ENCODE data around the gene PRKCB. TPM values are rescaled to one million over a fixed set of nuclear protein-coding genes. Genes with fewer than 3 reads are reported as not detected.

The PRKCB gene
- total and polyA plus RNA-seq, 2 donors from 2014 or later, result 0.62 to 17.8 TPM

DNA sequence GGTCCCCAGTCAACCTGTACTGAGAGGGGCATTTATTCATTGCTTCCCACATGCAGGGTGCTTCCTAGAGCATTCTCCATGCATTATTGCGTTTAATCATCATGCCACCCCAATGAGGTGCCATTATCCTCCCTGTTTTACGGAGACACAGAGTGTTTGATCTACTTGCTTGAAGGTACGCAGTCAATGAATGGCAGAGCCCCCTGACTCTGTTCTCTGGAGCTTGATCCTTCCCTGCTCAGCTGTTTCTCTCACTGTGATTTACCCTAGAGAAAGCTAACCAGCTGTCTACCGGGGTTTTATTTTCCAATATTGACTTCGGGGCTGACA is 117.2 kb downstream of the PRKCB start:
- Histone ChIP-seq H3K9ac (ENCODE audit: low read length in 3 of 3) (no peak overlapping the region), H3K4me3 (ENCODE audit: low read length in 3 of 3) (no peak overlapping the region), H3K27me3 (ENCODE audit: control insufficient read depth, insufficient read depth, low read length) (no peaks in the 10 kb centered on the region), H3K36me3 (ENCODE audit: control insufficient read depth in 2 of 3, insufficient read depth in 3 of 3, low read length in 3 of 3) (no peaks in the 10 kb centered on the region), H3K9me3 (ENCODE audit: control insufficient read depth in 2 of 3, insufficient read depth in 1 of 3, low read length in 3 of 3) (no peaks in the 10 kb centered on the region), H3K27ac (ENCODE audit: low read depth in 2 of 2, low read length in 2 of 2) (no peak overlapping the region), H3K4me1 (ENCODE audit: control insufficient read depth in 2 of 3, insufficient read depth in 2 of 3, low read depth in 1 of 3, low read length in 3 of 3) (no peaks in the 10 kb centered on the region)
- intact Hi-C loops (cut with DNase I), result no loop called here
- TF ChIP-seq, protein P1, sequence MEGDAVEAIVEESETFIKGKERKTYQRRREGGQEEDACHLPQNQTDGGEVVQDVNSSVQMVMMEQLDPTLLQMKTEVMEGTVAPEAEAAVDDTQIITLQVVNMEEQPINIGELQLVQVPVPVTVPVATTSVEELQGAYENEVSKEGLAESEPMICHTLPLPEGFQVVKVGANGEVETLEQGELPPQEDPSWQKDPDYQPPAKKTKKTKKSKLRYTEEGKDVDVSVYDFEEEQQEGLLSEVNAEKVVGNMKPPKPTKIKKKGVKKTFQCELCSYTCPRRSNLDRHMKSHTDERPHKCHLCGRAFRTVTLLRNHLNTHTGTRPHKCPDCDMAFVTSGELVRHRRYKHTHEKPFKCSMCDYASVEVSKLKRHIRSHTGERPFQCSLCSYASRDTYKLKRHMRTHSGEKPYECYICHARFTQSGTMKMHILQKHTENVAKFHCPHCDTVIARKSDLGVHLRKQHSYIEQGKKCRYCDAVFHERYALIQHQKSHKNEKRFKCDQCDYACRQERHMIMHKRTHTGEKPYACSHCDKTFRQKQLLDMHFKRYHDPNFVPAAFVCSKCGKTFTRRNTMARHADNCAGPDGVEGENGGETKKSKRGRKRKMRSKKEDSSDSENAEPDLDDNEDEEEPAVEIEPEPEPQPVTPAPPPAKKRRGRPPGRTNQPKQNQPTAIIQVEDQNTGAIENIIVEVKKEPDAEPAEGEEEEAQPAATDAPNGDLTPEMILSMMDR (IDR thresholded peaks at IDR 0.05; ENCODE audit: borderline replicate concordance, extremely low read depth, insufficient read depth), result no peak
- DNase-seq, result no peak
- FAIRE-seq, result no peak

DNA sequence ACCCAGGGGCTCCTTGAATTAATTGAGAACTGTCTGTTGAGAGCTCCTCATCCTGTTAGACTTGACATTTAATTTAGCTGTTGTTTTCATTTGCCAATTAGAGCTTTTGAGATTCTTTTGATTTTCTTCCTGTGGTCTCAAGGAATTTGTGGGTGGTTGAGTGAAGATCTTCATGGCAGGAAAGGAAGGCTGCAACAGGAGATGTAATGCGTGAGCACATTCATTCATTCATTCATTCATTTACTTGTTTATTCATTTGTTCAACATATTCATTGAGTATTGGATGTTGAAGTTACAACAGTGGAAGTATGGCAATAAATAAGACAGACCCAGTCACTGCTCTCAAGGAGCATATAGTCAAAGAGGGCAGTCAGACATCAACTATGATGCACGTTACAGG is 117.7 kb downstream of the PRKCB start:
- Histone ChIP-seq H3K4me3 (ENCODE audit: low read length in 3 of 3) (no peak overlapping the region), H3K9me3 (ENCODE audit: control insufficient read depth in 2 of 3, insufficient read depth in 1 of 3, low read length in 3 of 3) (no peaks in the 10 kb centered on the region), H3K27me3 (ENCODE audit: control insufficient read depth, insufficient read depth, low read length) (no peaks in the 10 kb centered on the region), H3K27ac (ENCODE audit: low read depth in 2 of 2, low read length in 2 of 2) (no peak overlapping the region), H3K4me1 (ENCODE audit: control insufficient read depth in 2 of 3, insufficient read depth in 2 of 3, low read depth in 1 of 3, low read length in 3 of 3) (no peaks in the 10 kb centered on the region), H3K9ac (ENCODE audit: low read length in 3 of 3) (no peak overlapping the region), H3K36me3 (ENCODE audit: control insufficient read depth in 2 of 3, insufficient read depth in 3 of 3, low read length in 3 of 3) (no peaks in the 10 kb centered on the region)
- DNase-seq (no peak), FAIRE-seq (no peak)
- TF ChIP-seq, protein P1 (IDR thresholded peaks at IDR 0.05; ENCODE audit: borderline replicate concordance, extremely low read depth, insufficient read depth), result no peak
- intact Hi-C loops (cut with DNase I), result no loop called here

GRCh38 chr16:23955088-23955487 is 119.3 kb downstream of the PRKCB start:
- Histone ChIP-seq H3K9me3 (ENCODE audit: control insufficient read depth in 2 of 3, insufficient read depth in 1 of 3, low read length in 3 of 3) (no peaks in the 10 kb centered on the region), H3K27ac (ENCODE audit: low read depth in 2 of 2, low read length in 2 of 2) (no peak overlapping the region), H3K36me3 (ENCODE audit: control insufficient read depth in 2 of 3, insufficient read depth in 3 of 3, low read length in 3 of 3) (no peaks in the 10 kb centered on the region), H3K4me3 (ENCODE audit: low read length in 3 of 3) (no peak overlapping the region), H3K4me1 (ENCODE audit: control insufficient read depth in 2 of 3, insufficient read depth in 2 of 3, low read depth in 1 of 3, low read length in 3 of 3) (no peaks in the 10 kb centered on the region), H3K9ac (ENCODE audit: low read length in 3 of 3) (no peak overlapping the region), H3K27me3 (ENCODE audit: control insufficient read depth, insufficient read depth, low read length) (no peaks in the 10 kb centered on the region)
- TF ChIP-seq, protein P1 (IDR thresholded peaks at IDR 0.05; ENCODE audit: borderline replicate concordance, extremely low read depth, insufficient read depth), result no peak
- DNase-seq (no peak), FAIRE-seq (no peak)
- intact Hi-C loops (cut with DNase I), result no loop called here

DNA sequence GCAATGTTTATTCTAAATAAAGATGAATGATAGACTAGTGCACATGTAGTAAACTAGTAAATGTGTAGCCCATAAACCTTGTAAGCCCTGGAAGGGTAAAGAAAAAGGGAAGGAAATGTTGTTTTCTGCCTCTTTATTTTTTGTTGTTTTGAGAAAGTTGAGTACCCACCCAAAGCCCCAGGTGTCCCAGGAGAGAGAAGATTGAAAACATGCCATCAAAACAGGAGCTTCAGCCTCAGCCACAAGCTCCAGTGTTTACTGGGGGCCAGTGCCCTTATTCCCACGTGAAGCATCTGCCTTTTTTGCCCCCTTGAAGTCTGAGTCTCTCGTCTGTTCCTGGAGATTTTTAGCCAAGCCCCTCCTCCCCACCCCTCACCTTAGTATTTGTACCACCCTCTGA is 121.5 kb downstream of the PRKCB start:
- H3K9me3 ChIP-seq (ENCODE audit: control insufficient read depth in 2 of 3, insufficient read depth in 1 of 3, low read length in 3 of 3), result no peaks in the 10 kb centered on the region
- TF ChIP-seq, protein P1 (IDR thresholded peaks at IDR 0.05; ENCODE audit: borderline replicate concordance, extremely low read depth, insufficient read depth), result no peak
- FAIRE-seq (no peak), DNase-seq (no peak)
- no peak overlapping the region for H3K4me3 ChIP-seq (ENCODE audit: low read length in 3 of 3)
- H3K27ac ChIP-seq (ENCODE audit: low read depth in 2 of 2, low read length in 2 of 2), result no peak overlapping the region
- no peaks in the 10 kb centered on the region for H3K27me3 ChIP-seq (ENCODE audit: control insufficient read depth, insufficient read depth, low read length)
- H3K9ac ChIP-seq (ENCODE audit: low read length in 3 of 3), result no peak overlapping the region
- H3K36me3 ChIP-seq (ENCODE audit: control insufficient read depth in 2 of 3, insufficient read depth in 3 of 3, low read length in 3 of 3), result no peaks in the 10 kb centered on the region
- intact Hi-C loops (cut with DNase I), result no loop called here
- no peaks in the 10 kb centered on the region for H3K4me1 ChIP-seq (ENCODE audit: control insufficient read depth in 2 of 3, insufficient read depth in 2 of 3, low read depth in 1 of 3, low read length in 3 of 3)

Data from kidney (tissue), 14 donors.